ENCODE measurements around the gene SPDYE17.
"Not testable (repeated sequence)": the region's sequence is repeated elsewhere in the genome, so short reads cannot be mapped to it uniquely, and the experiment has no call there.

Gene SPDYE17

DNA sequence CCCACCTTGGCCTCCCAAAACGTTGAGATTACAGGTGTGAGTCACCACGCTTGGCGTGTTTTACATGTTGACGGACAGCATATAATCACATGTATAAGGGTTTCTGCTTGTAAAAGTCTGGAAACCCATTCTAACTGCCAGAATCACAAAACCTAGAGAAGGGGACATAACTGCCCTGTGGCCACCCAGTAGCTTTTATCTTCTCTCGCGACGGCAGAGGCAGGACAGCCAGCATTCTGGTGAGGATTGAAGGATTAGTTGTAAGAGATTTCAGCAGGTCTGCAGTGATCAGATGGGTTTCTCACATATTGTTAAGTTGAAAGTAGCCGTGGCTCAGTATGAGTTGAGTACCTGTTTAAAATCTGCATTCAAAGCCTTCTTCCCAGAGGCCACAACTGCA, 59.8 kb downstream of the SPDYE17 start:
- DNase-seq (ENCODE audit: low read depth): not testable (repeated sequence)

Measured in ELR (cell line).